GM18951 (cell line): ENCODE measurements around the gene FUT2.
"Not testable (repeated sequence)": the region's sequence is repeated elsewhere in the genome, so short reads cannot be mapped to it uniquely, and the experiment has no call there.

Source experiments
- POLR2A ChIP-seq: IDR thresholded peaks from 4 replicates; pipeline ENCODE4 v1.6.1; 2011; ENCODE audit warnings: mild to moderate bottlenecking; ENCODE audit not compliant: insufficient read length, insufficient read depth; ENCODE audit errors: extremely low read depth
- in situ Hi-C: fragments of 300-500 bp; cut with MboI; formaldehyde crosslinking; loops from one replicate; pipeline ENCODE4 v1.12.0; 2022; ENCODE audit warnings: low sequenced_read_pairs, mixed read lengths, inconsistent platforms; ENCODE audit not compliant: unreplicated experiment

The FUT2 gene

DNA sequence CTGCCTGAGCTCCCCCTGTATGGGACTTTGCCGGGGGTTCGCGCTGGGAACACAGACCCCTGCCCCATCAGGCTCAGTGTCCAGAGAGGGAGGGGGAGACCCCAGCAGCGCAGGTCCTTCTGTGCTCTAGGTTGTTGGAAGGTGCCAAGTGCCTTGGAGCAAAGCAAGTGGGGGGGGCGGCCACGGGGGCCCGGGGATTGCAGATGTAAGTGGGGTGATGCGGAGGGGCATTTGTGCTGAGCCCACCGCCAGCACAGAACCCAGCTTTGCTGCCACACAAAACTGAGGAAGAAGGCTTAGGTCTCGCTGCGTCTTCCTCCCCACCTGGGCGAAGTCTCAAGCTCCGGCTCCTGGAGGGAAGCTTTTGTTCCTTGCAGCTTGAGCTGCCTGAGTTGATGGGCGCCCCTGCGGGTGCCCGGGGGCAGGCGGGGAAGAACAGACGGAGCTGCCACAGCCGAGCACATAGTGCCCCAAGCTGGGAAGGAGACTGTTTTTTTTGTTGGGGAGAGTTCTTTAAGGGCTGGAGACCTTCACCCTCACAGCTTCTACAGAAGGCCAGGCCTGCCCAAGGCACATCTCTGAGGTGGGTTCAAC is 21.5 kb upstream of the FUT2 start:
- in situ Hi-C loops, result no loop called here
- TF ChIP-seq POLR2A, result no peak

DNA sequence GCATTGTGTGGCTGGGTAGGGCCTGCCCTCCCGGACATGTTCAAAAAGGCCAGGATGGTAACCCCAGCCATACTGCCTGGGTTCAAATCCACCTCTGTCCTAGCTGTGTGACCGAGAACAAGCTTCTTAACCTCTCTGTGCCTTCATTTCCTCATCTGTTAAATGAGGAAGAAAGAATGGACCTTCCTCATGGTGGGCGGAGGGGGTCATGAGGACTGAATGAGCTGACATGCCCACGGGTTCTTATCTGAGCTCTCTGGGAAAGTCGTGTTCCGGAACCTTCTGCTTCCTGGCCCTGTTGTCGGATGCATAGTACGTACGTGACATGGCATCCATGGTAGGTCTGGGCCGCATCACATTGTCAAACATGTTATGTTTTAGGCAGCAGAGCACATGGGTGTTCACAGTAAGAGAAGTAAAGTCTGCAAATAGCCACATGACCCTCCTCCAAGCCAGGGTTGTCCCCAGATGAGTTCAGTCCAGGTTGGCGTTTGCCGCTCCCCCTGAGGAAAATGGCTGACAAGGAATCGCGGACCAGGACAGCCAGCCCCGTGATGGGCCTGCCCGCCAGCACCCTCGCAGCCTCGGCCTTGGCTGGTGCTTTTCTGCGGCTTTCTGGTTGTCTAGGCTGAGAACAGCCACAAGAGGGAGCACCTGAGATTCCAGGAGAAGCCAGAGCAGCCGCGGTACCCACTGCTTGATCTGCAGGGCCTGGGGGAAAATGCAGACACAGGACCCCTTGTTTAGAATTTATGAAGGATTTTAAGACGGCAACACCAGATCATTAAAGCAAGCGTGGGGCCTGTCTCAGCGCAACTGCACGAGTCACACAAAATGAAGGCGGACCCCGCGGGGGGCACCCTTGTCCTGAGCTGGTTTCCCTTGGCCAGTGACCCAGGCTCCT is 20.6 kb upstream of the FUT2 start:
- TF ChIP-seq POLR2A, result no peak
- in situ Hi-C loops, result no loop called here

DNA sequence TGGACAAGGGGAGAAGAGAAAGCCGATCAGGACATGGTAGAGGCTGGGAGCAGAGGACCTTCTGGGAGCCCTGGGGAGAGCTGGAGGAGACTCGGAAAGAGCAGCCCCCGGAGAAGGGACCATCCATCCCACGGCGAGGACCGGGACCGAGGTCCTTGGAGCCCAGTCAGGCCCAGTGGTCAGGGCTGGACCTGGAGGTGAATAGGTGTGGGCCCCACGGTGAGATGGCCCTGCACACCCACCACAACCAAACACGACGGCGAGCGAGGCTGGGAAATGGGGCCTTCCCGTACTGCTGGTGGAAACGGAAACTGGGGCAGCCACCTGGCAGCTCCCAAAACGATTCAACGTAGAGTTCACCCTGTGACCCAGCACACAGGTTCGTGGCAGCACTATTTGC is 19.3 kb upstream of the FUT2 start:
- no peak for TF ChIP-seq POLR2A
- in situ Hi-C loops, result no loop called here

DNA sequence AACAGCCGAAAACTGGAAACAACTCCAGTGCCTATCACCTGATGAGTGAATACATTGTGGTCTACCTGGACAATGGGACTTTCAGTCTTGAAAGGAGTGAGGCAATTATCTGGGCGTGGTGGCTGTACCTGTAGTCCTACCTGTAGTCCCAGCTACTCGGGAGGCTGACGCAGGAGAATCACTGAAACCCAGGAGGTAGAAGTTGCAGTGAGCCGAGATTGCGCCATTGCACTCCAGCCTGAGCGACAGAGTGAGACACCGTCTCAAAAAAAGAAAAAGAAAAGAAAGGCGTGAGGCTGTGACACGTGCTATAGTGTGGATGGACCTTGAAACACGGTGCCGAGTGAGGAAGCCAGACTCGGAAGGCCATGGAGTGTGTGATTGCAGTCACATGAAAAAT is 18.9 kb upstream of the FUT2 start:
- no peak for TF ChIP-seq POLR2A
- in situ Hi-C loops, result no loop called here

DNA sequence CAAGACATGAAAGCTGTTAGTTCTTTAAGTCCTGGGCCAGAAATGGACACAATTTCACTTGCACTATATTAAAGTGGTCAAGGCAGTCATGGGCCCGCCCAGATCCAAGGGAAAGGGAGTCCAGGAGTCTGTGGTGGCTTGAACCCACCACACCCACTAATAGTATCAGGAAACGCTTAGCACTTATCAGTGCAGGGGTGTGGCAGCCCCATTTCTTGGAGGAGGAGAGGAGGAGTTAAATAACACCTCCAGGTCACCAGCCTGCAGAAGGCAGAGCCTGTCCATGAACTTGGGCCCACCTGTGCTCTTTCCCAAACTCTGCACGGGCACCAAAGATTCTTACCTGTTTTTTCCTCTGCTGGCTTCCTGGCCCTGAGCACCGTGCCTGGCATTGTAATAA is 17.6 kb upstream of the FUT2 start:
- no peak for TF ChIP-seq POLR2A
- in situ Hi-C loops, result no loop called here

DNA sequence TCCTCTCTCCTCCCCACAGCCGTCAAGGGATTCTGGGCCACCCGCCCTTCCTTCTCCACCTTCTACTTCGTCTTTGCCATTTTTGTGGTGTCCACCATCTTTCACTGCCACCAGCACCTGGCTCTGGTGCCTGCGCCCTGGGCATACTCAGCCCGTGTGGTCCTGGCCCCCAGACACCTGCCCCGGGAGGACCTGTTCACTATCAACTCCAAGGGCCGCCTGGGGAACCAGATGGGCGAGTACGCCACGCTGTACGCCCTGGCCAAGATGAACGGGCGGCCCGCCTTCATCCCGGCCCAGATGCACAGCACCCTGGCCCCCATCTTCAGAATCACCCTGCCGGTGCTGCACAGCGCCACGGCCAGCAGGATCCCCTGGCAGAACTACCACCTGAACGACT is 15.8 kb upstream of the FUT2 start:
- in situ Hi-C loops, result not testable (repeated sequence)

DNA sequence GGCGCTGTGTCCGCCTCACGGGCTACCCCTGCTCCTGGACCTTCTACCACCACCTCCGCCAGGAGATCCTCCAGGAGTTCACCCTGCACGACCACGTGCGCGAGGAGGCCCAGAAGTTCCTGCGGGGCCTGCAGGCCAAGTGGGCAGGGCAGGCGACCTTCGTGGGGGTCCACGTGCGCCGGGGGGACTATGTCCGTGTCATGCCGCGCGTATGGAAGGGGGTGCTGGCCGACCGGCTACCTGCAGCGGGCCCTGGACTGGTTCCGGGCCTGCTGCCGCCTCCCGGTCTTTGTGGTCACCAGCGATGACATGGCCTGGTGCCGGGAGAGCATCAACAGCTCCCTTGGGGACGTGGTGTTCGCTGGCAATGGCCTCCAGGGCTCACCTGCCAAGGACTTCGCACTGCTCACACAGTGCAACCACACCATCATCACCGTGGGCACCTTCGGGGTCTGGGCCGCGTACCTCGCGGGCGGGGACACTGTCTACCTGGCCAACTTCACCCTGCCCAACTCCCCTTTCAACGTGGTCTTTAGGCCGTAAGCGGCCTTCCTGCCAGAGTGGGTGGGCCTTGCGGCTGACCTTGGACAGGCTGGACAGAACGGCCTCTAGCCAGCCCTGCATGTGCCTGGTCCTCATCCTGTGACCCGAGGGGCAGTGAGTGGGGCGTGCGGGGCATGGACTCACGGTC is 15.2 kb upstream of the FUT2 start:
- in situ Hi-C loops, result no loop called here
- TF ChIP-seq POLR2A, result no peak

DNA sequence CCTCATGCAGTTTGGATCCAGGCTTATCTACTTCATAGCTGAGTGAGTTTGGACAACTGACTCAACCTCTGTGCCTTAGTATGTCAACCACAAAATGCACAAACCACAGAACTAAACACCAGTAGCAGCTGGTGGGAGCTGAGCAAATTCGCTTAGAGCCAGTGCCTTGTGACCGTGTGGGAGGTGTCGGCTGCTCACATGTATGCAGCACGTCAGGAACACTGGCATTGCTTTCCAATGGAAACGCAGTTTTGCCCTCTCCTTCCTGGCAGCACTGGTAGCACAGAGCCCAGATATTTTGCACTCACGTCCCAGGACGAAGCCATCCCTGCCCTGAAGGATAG is 14.7 kb upstream of the FUT2 start:
- TF ChIP-seq POLR2A, result no peak
- in situ Hi-C loops, result no loop called here

DNA sequence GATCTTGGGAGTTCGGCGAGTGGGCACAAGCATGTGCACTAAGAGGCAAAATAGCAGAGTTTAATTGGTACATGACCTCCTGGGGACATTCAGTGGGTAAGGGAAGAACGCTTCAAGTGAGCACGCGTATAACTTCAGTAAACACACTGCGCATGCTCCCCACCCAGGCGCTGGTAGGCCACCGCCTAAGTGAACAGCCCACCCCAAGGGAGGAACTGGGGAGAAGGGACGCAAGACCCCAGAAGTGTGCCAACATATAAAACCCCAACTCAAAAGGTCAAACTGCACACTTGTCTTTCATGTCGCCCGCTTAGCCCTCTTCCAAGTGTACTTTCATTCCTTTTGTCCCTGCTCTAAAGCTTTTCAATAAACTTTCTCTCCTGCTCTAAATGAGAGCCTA is 12.4 kb upstream of the FUT2 start:
- no peak for TF ChIP-seq POLR2A
- in situ Hi-C loops, result no loop called here

DNA sequence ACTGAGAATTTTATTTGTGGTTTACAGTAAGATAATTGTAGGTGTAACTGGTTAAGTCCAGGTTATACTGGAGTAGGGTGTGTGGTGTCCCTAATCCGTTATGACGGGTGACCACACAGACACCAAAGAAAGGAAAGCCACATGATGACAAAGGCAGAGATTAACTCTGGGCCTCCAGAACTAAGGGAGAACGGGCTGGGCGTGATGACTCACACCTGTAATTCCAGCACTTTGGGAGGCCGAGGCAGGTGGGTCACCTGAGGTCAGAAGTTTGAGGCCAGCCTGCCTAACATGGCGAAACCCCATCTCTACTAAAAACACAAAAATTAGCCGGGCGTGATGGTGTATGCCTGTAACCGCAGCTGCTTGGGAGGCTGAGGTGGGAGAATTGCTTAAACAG is 10.2 kb upstream of the FUT2 start:
- TF ChIP-seq POLR2A, result no peak
- in situ Hi-C loops, result no loop called here

DNA sequence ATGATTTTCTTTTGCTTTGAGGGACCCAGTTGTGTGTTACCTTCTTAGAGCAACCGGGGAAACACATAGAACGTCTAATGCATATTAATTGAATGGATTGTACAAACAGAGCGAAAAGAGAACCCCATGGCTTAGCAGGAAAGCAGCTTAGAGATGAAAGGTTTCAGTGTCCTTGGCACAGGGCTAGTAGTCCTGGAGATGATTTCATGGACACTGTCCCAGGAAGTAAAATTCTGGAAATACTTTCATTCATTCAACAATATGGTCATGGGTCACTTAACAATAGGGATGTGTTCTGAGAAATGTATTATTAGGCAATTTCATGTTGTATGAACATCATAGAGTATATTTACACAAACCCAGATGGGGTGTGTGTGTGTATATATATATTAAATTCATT is 9.7 kb upstream of the FUT2 start:
- TF ChIP-seq POLR2A, result no peak
- in situ Hi-C loops, result no loop called here

DNA sequence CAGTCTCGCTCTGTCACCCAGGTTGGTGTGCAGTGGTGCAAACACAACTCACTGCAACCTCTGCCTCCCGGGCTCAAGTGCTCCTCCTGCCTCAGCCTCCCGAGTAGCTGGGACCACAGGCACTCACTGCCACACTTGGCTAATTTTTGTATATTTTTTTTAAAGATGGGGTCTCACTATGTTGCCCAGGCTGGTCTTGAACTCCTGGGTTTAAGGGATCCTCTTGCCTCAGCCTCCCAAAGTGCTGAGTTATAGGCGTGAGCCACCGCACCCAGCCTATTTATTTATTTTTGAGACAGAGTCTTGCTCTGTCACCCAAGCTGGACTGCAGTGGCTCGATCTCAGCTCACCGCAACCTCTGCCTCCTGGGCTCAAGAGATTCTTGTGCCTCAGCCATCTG is 9.1 kb upstream of the FUT2 start:
- in situ Hi-C loops, result not testable (repeated sequence)

DNA sequence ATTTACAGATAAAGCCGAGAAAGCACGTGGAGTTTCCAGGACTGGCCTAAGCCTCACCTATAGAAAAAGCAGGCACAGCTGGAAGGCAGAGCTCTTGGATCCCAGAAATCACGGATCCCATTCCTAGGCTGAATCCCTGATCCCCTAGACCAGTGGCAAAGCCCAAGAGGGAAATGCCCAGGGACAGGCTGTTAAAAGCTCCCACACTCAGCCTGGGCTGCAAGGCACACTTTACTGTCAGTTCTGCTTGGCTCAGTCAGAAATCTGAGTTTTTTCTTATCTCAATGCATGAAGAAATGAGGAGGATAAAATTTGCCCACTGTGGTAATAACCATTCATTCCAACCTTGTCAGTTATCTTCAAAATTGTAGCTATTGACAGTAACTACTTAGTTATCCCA is 8.0 kb upstream of the FUT2 start:
- in situ Hi-C loops, result no loop called here
- no peak for TF ChIP-seq POLR2A

DNA sequence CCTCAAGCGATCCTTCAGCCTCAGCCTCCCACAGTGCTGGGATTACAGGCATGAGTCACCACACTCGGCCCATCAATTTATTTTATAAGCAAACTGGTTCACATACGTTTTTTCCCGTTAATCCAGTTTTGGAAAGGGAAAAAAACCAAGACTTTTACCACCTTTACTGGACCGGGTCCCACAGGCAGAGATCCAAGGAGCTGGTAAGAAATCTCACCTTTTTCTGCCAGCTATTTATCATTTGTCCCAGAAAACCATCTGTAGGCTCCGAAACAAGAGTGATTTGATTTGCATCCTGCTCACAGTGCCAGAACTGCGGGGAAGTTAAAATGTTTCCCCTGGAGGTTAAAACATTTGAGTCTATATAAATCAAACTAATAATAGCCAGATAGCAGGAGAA is 6.3 kb upstream of the FUT2 start:
- no peak for TF ChIP-seq POLR2A
- in situ Hi-C loops, result no loop called here

DNA sequence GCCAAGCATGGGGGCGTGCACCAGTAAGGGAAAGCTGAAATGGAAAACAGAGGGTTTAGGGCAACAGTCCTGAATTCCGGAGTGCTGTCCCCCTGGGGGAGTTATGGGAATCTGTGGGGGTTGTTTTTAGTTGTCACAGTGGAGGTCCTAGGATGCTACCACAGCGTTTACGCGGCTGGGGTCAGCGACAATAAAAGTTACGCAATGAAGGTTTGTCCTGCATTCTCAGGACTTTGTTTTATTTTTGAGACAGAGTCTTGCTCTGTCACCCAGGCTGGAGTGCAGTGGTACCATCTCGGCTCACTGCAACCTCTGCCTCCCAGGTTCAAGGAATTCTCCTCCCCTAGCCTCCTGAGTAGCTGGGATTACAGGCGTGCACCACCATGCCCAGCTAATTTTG is 2.1 kb upstream of the FUT2 start:
- in situ Hi-C loops, result not testable (repeated sequence)
